Skeletal muscle tissue (tissue), 4 donors: ENCODE data around the gene CDH12. TPM values are rescaled to one million over a fixed set of nuclear protein-coding genes. Genes with fewer than 3 reads are reported as not detected.
"Not testable (repeated sequence)": the region's sequence is repeated elsewhere in the genome, so short reads cannot be mapped to it uniquely, and the experiment has no call there.

Source experiments
- H3K27ac ChIP-seq: one replicate; pipeline ENCODE4 v1.7.0; 2013; ENCODE audit warnings: mild to moderate bottlenecking, low read depth, low read length, inconsistent platforms
- H3K27me3 ChIP-seq, 3 donors: one replicate each; pipeline ENCODE4 v1.7.0; 2013; ENCODE audit warnings: low read length in 3 of 3; ENCODE audit not compliant: control insufficient read depth in 3 of 3, insufficient read depth in 3 of 3
- H3K36me3 ChIP-seq, 3 donors: one replicate each; pipeline ENCODE4 v1.7.0; 2013; ENCODE audit warnings: low read length in 3 of 3; ENCODE audit not compliant: control insufficient read depth in 3 of 3, insufficient read depth in 3 of 3
- H3K4me1 ChIP-seq, 3 donors: one replicate each; pipeline ENCODE4 v1.7.0; 2013; ENCODE audit warnings: low read length in 3 of 3, mild to moderate bottlenecking in 3 of 3; ENCODE audit not compliant: control insufficient read depth in 3 of 3, insufficient read depth in 3 of 3
- H3K4me3 ChIP-seq, 3 donors: one replicate each; pipeline ENCODE4 v1.7.0; 2013; ENCODE audit warnings: low read length in 3 of 3
- H3K9ac ChIP-seq, 3 donors: one replicate each; pipeline ENCODE4 v1.7.0; 2013; ENCODE audit warnings: low read length in 3 of 3, mild to moderate bottlenecking in 3 of 3, moderate library complexity in 2 of 3, low read depth in 1 of 3
- H3K9me3 ChIP-seq, 3 donors: one replicate each; pipeline ENCODE4 v1.7.0; 2013; ENCODE audit warnings: low read length in 3 of 3; ENCODE audit not compliant: control insufficient read depth in 3 of 3
- total RNA-seq: library from RNA; depleted of rRNA; stranded (reverse); fragments of >200 nt; gene quantifications from one replicate; pipeline ENCODE4 v1.2.3, GENCODE V29; 2014
- donor health status: Osteomylitis.

The CDH12 gene
- total RNA-seq, 1 donor from 2014 or later, result 1.6 TPM

DNA sequence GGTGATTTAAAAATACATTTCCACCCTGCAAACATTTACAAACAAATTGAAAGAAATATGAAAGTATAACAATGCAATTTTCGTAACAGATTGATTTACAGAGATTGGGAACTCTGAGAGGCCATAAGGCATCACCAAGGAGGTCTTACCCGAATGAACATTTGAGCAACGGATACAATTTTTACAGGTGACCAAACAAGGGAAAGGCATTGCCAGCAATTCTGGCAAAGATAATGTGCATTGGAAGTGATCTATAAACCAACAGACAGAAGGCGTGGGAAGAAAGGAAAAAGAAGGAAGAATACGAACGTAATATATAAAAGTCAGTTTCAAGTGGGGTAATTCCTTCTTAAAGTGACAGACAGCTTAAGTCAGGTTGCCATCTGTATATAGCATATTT is 295.9 kb downstream of the CDH12 start:
- no peaks in the 10 kb centered on the region for H3K9me3 ChIP-seq
- no peaks in the 10 kb centered on the region for H3K27me3 ChIP-seq
- H3K4me1 ChIP-seq, result no peaks in the 10 kb centered on the region

DNA sequence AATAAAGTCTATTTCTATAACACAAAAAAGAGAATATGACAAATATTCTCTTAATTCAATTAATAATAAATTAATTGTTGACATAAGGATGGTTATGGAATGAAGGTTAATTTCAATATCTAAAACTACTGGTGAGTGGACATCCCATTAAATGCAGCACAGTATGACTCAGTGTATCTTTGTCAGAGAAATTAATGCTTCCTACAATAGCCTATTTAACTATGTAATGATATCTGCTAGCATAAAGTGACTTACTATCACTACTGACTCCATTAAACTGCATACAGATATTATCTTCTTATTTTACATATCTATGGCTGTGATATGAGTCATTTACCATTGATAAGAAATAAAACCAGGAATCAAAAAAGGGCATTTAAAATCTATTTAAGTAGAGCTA is 298.7 kb downstream of the CDH12 start:
- Histone ChIP-seq H3K4me3 (no peak overlapping the region), H3K36me3 (no peaks in the 10 kb centered on the region), H3K4me1 (no peaks in the 10 kb centered on the region), H3K27ac (no peak overlapping the region), H3K27me3 (no peaks in the 10 kb centered on the region), H3K9ac (no peak overlapping the region), H3K9me3 (no peaks in the 10 kb centered on the region)

More for the DNA sequence above, 295.9 kb downstream of the CDH12 start:
- Histone ChIP-seq H3K27ac (no peak overlapping the region), H3K9ac (no peak overlapping the region), H3K4me3 (no peak overlapping the region), H3K36me3 (no peaks in the 10 kb centered on the region)

DNA sequence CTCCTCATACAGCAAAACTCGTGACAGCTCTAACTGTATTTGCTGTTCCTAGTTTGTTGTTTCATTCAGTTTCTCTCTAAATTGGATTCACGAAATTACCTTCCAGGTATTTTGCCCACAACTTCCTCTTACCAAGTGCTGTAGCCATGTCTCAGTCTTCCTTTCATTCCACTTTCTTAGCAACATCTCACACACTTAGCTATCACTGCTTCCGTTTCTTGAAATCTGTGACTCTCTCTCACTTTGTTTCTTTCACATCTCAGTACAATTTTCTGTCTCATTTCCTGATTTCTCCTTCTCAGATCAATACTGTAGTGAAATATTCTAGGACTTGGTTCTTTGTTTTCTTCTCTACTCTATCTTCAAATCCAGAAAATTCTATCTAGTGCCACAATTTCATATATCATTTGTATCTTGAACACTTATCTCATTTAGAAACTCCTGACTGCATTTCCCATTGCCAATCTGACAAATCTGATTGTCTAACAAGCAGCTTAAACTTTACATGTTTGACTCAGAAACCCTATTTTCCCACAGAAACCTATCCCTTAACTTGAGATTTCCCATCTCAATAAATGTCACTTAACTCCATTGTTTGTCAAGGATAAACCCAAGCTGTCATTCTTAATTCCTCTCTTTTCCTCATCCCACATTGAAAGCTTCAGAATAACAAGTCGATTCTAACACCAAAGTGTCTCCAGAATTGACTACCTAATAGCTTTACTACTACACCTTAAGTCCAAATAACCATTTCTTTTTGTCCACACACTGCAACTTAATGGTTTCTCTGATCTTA is 303.1 kb downstream of the CDH12 start:
- no peaks in the 10 kb centered on the region for H3K27me3 ChIP-seq
- no peak overlapping the region for H3K27ac ChIP-seq
- no peak overlapping the region for H3K9ac ChIP-seq
- no peaks in the 10 kb centered on the region for H3K9me3 ChIP-seq
- no peaks in the 10 kb centered on the region for H3K36me3 ChIP-seq
- H3K4me3 ChIP-seq, result no peak overlapping the region
- H3K4me1 ChIP-seq, result no peaks in the 10 kb centered on the region

DNA sequence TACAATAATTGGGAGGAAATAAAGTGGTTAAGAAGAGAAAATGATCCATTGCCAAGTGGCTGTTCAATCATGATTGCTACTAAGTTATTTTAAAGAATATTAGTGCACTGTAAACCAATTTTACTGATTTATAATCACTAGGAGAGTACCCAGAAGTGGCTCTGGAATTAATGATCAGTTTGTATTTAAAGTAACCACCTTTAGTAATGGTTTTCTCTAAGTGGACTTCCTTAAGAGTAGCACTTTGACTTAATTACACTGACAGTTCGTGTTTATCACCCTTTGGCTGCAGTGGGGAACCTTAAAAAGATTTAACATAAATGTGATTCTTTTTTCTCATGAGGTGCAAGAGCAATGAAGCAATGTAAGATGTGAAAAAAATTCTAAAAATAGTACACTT is 310.8 kb downstream of the CDH12 start:
- no peaks in the 10 kb centered on the region for H3K36me3 ChIP-seq
- H3K27me3 ChIP-seq, result no peaks in the 10 kb centered on the region
- no peak overlapping the region for H3K27ac ChIP-seq
- H3K9me3 ChIP-seq, result no peaks in the 10 kb centered on the region
- H3K4me3 ChIP-seq, result no peak overlapping the region
- no peaks in the 10 kb centered on the region for H3K4me1 ChIP-seq
- H3K9ac ChIP-seq, result no peak overlapping the region

DNA sequence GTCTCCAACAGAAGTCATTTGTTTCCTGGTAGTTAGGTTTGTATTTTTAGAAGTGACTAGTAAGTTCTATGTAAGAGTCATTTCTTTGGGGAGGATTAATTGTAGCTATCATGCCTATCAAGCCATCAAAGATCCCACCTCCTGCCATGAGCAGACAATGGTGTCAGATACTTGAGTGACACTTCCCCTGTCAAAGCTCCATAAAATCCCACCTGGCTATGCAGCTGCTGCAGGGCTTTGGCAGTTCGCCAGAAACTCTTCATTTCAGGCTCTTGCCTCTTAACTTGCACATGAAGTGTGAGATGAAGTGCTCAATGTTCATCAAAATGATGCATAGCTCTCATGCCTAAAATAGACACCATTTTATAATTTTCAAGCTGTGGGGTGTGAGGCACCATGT is 312.1 kb downstream of the CDH12 start:
- Histone ChIP-seq H3K27me3 (no peaks in the 10 kb centered on the region), H3K9ac (no peak overlapping the region), H3K4me3 (no peak overlapping the region), H3K27ac (no peak overlapping the region), H3K36me3 (no peaks in the 10 kb centered on the region), H3K4me1 (no peaks in the 10 kb centered on the region), H3K9me3 (no peaks in the 10 kb centered on the region)

DNA sequence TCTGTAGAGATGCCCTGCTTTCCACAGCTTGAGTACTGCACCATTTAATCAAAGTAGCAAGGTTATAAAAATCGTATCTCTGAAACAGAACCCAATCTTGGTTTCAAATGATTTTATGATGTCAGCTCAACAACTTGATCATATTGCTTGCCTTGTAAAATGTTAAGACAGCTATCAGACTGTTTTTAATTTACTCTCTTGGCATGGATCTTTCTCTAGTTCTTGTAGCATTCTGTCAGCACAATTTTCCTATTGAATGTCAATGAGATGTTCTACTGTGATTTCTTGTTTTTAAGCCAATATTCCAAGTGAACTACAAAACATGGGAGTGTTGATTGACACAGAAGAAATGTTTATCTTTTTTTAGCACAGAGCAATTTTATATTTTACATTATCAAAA is 313.4 kb downstream of the CDH12 start:
- no peak overlapping the region for H3K9ac ChIP-seq
- no peak overlapping the region for H3K27ac ChIP-seq
- H3K36me3 ChIP-seq, result no peaks in the 10 kb centered on the region
- no peaks in the 10 kb centered on the region for H3K4me1 ChIP-seq
- no peaks in the 10 kb centered on the region for H3K9me3 ChIP-seq
- H3K27me3 ChIP-seq, result no peaks in the 10 kb centered on the region
- no peak overlapping the region for H3K4me3 ChIP-seq

DNA sequence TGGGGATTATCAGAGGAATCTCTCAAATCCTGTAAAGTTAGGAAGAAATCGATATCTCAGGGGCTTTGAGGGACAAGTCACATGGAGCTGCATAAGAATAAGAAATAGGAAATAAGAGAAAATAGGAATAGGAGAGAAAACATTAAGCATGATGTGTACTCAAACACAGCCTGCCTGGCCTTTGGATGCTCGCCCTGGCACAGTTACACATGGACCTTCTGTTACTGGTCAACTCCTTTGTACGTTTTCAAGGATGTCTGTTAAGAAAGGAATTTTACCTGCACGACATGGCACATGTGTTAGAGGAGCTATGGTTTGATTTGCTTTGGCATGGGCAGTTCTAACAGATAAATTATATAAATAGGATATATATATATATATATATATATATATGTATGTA is 321.2 kb downstream of the CDH12 start:
- H3K36me3 ChIP-seq, result no peaks in the 10 kb centered on the region
- peaks cover 0 to 2% (median 0%) of the 10 kb centered on the region in 3 donors for H3K9me3 ChIP-seq
- H3K9ac ChIP-seq, result no peak overlapping the region
- no peaks in the 10 kb centered on the region for H3K27me3 ChIP-seq
- H3K27ac ChIP-seq, result no peak overlapping the region
- no peaks in the 10 kb centered on the region for H3K4me1 ChIP-seq
- no peak overlapping the region for H3K4me3 ChIP-seq

DNA sequence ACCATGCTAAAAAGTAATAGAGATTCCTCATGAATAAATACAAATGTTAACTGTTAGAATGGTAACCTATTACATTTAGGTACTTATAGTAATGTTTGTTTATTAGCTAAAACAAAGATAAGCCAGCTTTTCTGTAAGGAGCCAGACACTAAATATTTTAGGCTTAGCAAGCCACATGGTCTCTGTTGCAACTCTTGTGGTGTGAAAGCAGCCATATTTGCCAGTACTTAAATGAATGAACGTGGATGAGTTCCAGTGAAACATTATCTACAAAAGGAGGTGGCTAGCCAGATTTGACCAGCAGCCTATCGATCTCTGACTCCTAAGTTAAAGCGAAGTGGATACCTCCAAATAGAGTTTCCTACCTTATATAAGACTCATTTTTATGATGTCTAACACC is 331.6 kb downstream of the CDH12 start:
- H3K4me3 ChIP-seq, result peak overlapping the region in 1 of 3 donors; percentile 14
- H3K36me3 ChIP-seq, result no peaks in the 10 kb centered on the region
- H3K27ac ChIP-seq, result no peak overlapping the region
- no peaks in the 10 kb centered on the region for H3K27me3 ChIP-seq
- H3K9ac ChIP-seq, result no peak overlapping the region
- no peaks in the 10 kb centered on the region for H3K9me3 ChIP-seq
- no peaks in the 10 kb centered on the region for H3K4me1 ChIP-seq

DNA sequence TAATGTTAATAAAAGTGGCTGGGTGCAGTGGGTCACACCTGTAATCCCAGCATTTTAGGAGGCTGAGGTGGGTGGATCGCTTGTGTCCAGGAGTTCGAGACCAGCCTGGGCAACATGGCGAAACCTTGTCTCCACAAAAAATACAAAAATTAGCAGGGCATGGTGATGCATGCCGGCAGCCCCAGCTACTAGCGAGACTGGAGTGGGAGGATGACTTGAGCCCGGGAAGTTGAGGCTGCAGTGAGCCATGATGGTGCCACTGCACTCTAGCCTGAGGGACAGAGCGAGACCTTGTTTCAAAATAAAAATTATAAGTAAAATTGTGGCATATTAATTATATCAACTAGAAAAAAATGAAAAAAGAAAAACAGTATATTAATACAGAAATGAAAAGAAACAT is 336.6 kb downstream of the CDH12 start:
- H3K9ac ChIP-seq, H3K27me3 ChIP-seq: not testable (repeated sequence)

DNA sequence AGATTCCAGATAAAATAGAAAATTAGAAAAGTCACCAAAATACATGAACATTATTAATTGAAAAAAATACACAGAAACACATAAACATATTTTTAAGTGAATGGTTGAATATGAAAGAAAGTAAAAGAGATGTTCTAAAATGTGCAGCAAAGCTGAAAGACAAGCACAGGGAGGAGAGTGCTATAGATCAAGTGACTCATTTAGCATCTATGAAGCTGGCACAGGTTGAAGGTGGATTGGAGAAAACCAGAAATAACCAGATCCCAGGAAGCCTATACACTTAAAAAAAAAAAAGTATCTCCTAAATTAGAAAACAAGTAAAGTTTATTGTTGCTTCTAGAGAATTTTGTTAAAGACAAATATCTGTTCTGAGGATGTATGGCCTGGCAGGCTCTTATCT is 338.9 kb downstream of the CDH12 start:
- Histone ChIP-seq H3K9ac (no peak overlapping the region), H3K9me3 (no peaks in the 10 kb centered on the region), H3K4me1 (no peaks in the 10 kb centered on the region), H3K27ac (no peak overlapping the region), H3K4me3 (no peak overlapping the region), H3K27me3 (no peaks in the 10 kb centered on the region), H3K36me3 (no peaks in the 10 kb centered on the region)

More for the DNA sequence above, 336.6 kb downstream of the CDH12 start:
- H3K4me1 ChIP-seq, H3K4me3 ChIP-seq, H3K27ac ChIP-seq, H3K36me3 ChIP-seq, H3K9me3 ChIP-seq: not testable (repeated sequence)
